H9 (cell line): ENCODE results near the gene ARSI. TPM values are rescaled to one million over a fixed set of nuclear protein-coding genes. Genes with fewer than 3 reads are reported as not detected.

Experiments used
- DNase-seq: peaks from one replicate; pipeline ENCODE4 v3.0.0-alpha.2; 2017
- H2AFZ ChIP-seq: one replicate; pipeline ENCODE4 v1.6.1; 2013; ENCODE audit warnings: mild to moderate bottlenecking, low read length, control low read depth, moderate library complexity
- H2AK5ac ChIP-seq: 2 replicates; pipeline ENCODE4 v1.6.1; 2013; ENCODE audit warnings: low read length, control low read depth, mixed read lengths; ENCODE audit not compliant: insufficient read length
- H2BK120ac ChIP-seq: one replicate; pipeline ENCODE4 v1.6.1; 2013; ENCODE audit warnings: low read depth, mild to moderate bottlenecking, low read length, control low read depth, inconsistent platforms; ENCODE audit not compliant: poor library complexity, severe bottlenecking
- H2BK12ac ChIP-seq: 2 replicates; pipeline ENCODE4 v1.6.1; 2013; ENCODE audit warnings: low read length, control low read depth, mixed read lengths, low read depth; ENCODE audit not compliant: insufficient read length
- H2BK15ac ChIP-seq: 2 replicates; pipeline ENCODE4 v1.6.1; 2013; ENCODE audit warnings: low read depth, low read length, control low read depth
- H2BK20ac ChIP-seq: one replicate; pipeline ENCODE4 v1.6.1; 2013; ENCODE audit warnings: low read depth, mild to moderate bottlenecking, low read length, control low read depth, inconsistent platforms; ENCODE audit not compliant: poor library complexity, severe bottlenecking
- H2BK5ac ChIP-seq: 2 replicates; pipeline ENCODE4 v1.6.1; 2013; ENCODE audit warnings: low read length, control low read depth, mixed read lengths; ENCODE audit not compliant: insufficient read length
- H3K14ac ChIP-seq: 2 replicates; pipeline ENCODE4 v1.6.1; 2013; ENCODE audit warnings: low read length, control low read depth; ENCODE audit not compliant: insufficient read depth
- H3K18ac ChIP-seq: 2 replicates; pipeline ENCODE4 v1.6.1; 2013; ENCODE audit warnings: low read depth, mild to moderate bottlenecking, mixed read lengths, low read length, control low read depth; ENCODE audit not compliant: insufficient read length
- H3K23ac ChIP-seq: 2 replicates; pipeline ENCODE4 v1.6.1; 2013; ENCODE audit warnings: low read length, control low read depth, mixed read lengths, low read depth; ENCODE audit not compliant: insufficient read length
- H3K23me2 ChIP-seq: 2 replicates; pipeline ENCODE4 v1.6.1; 2013; ENCODE audit warnings: low read depth, mild to moderate bottlenecking, mixed read lengths, low read length, control low read depth; ENCODE audit not compliant: insufficient read length, poor library complexity, severe bottlenecking
- H3K27ac ChIP-seq: 2 replicates; pipeline ENCODE4 v1.5.1; 2013; ENCODE audit warnings: low read length, control low read depth, mixed read lengths, low read depth; ENCODE audit not compliant: insufficient read length
- H3K27me3 ChIP-seq: 2 replicates; pipeline ENCODE4 v1.6.1; 2013; ENCODE audit warnings: low read length, control low read depth, inconsistent platforms; ENCODE audit not compliant: insufficient read depth
- H3K4ac ChIP-seq: 2 replicates; pipeline ENCODE4 v1.6.1; 2013; ENCODE audit warnings: low read depth, mild to moderate bottlenecking, control low read depth, inconsistent platforms, low read length, moderate library complexity
- H3K4me1 ChIP-seq: 2 replicates; pipeline ENCODE4 v1.6.1; 2013; ENCODE audit warnings: low read length, control low read depth, inconsistent platforms; ENCODE audit not compliant: insufficient read depth
- H3K4me2 ChIP-seq: 2 replicates; pipeline ENCODE4 v1.6.1; 2013; ENCODE audit warnings: low read length, control low read depth, mixed read lengths; ENCODE audit not compliant: insufficient read length, insufficient read depth
- H3K56ac ChIP-seq: 2 replicates; pipeline ENCODE4 v1.6.1; 2013; ENCODE audit warnings: low read depth, mild to moderate bottlenecking, mixed read lengths, low read length, control low read depth; ENCODE audit not compliant: insufficient read length
- H3K79me1 ChIP-seq: 2 replicates; pipeline ENCODE4 v1.6.1; 2013; ENCODE audit warnings: low read depth, mild to moderate bottlenecking, moderate library complexity, low read length, control low read depth, inconsistent platforms; ENCODE audit not compliant: insufficient read depth, poor library complexity, severe bottlenecking
- H3K79me2 ChIP-seq: 2 replicates; pipeline ENCODE4 v1.6.1; 2013; ENCODE audit warnings: low read length, control low read depth, inconsistent platforms; ENCODE audit not compliant: insufficient read depth
- H3K9ac ChIP-seq: 2 replicates; pipeline ENCODE4 v1.6.1; 2013; ENCODE audit warnings: low read length, control low read depth, mixed read lengths; ENCODE audit not compliant: insufficient read length; ENCODE audit errors: extremely low read depth
- H3K9me3 ChIP-seq: one replicate; pipeline ENCODE4 v1.6.1; 2013; ENCODE audit warnings: low read depth, low read length, inconsistent platforms; ENCODE audit not compliant: control insufficient read depth
- H3T11ph ChIP-seq: one replicate; pipeline ENCODE4 v1.6.1; 2013; ENCODE audit warnings: mild to moderate bottlenecking, low read length, control low read depth, inconsistent platforms
- H4K20me1 ChIP-seq: one replicate; pipeline ENCODE4 v1.6.1; 2013; ENCODE audit not compliant: control insufficient read depth, insufficient read length, insufficient read depth
- H4K5ac ChIP-seq: 2 replicates; pipeline ENCODE4 v1.6.1; 2013; ENCODE audit warnings: low read depth, mild to moderate bottlenecking, mixed read lengths, low read length, control low read depth; ENCODE audit not compliant: insufficient read length
- H4K8ac ChIP-seq: replicated peaks from 2 replicates; pipeline ENCODE4 v1.6.1; 2013; ENCODE audit warnings: low read length, control low read depth, mixed read lengths, low read depth; ENCODE audit not compliant: insufficient read length
- H4K91ac ChIP-seq: 2 replicates; pipeline ENCODE4 v1.6.1; 2013; ENCODE audit warnings: low read depth, mild to moderate bottlenecking, moderate library complexity, mixed read lengths, low read length, control low read depth; ENCODE audit not compliant: insufficient read length
- H3K27ac Mint-ChIP-seq, 3 experiments: 2 replicates in 2 of 3; 3 replicates in 1 of 3; pipeline ENCODE4 v1.8.0; 2020 to 2021; ENCODE audit warnings: mixed read lengths in 3 of 3, mild to moderate bottlenecking in 1 of 3, moderate library complexity in 1 of 3
- H3K27me3 Mint-ChIP-seq: 2 replicates; pipeline ENCODE4 v1.8.0; 2021; ENCODE audit warnings: low read depth, mild to moderate bottlenecking, moderate library complexity, mixed read lengths
- H3K36me3 Mint-ChIP-seq, 3 experiments: 2 replicates in 2 of 3; 3 replicates in 1 of 3; pipeline ENCODE4 v1.8.0; 2020 to 2021; ENCODE audit warnings: low read depth in 3 of 3, mixed read lengths in 3 of 3; ENCODE audit not compliant: insufficient read depth in 1 of 3
- H3K4me1 Mint-ChIP-seq, 2 experiments: 2 replicates each; pipeline ENCODE4 v1.8.0; 2020; ENCODE audit warnings: mixed read lengths in 2 of 2
- H3K4me3 Mint-ChIP-seq, 2 experiments: 2 replicates in 1 of 2; 3 replicates in 1 of 2; pipeline ENCODE4 v1.8.0; 2020 to 2021; ENCODE audit warnings: mild to moderate bottlenecking in 2 of 2, mixed read lengths in 2 of 2, moderate library complexity in 1 of 2
- H3K9me3 Mint-ChIP-seq, 2 experiments: 2 replicates in 1 of 2; 3 replicates in 1 of 2; pipeline ENCODE4 v1.8.0; 2020; ENCODE audit warnings: mild to moderate bottlenecking in 2 of 2, mixed read lengths in 2 of 2, moderate library complexity in 1 of 2
- CTCF ChIP-seq: fragments of 200-600 bp; sonication (generic); conservative IDR thresholded peaks from 3 replicates; pipeline ENCODE4 v1.8.0; 2021; ENCODE audit warnings: antibody characterized with exemption, mild to moderate bottlenecking
- WGBS: extraction: QIAGEN DNeasy Blood & Tissue Kit; methylation state at CpG from one replicate; pipeline ENCODE4 v1.1.7; 2013; ENCODE audit warnings: missing lambda C conversion rate, low lambda C conversion rate, mixed read lengths; ENCODE audit not compliant: insufficient read length; ENCODE audit errors: extremely low coverage; 5-methylcytosine and 5-hydroxymethylcytosine counted together
- total RNA-seq: library from RNA; stranded (reverse); gene quantifications from 2 replicates; pipeline ENCODE4 v1.2.1, GENCODE V29; 2021

Gene ARSI
- total RNA-seq, 1 experiment from 2014 or later = 1.7 TPM

- Mint-ChIP-seq H3K27me3 (no peaks in the 10 kb centered on the region; the same call in 1 of the 2 replicates), H3K9me3 (no peaks in the 10 kb centered on the region; a peak in 1 of 5 replicates), H3K4me3 (no peak overlapping the region; a peak in 1 of 5 replicates), H3K36me3 (no peaks in the 10 kb centered on the region), H3K4me1 (peaks cover 0 to 8% of the 10 kb centered on the region in 2 experiments; a peak in 2 of 4 replicates), H3K27ac (no peak overlapping the region; a peak in 1 of 7 replicates)
- Histone ChIP-seq H3K23me2 (no peaks in the 10 kb centered on the region), H3K27ac (no peak overlapping the region), H3K79me2 (no peaks in the 10 kb centered on the region), H3K23ac (no peak overlapping the region), H3K4ac (no peak overlapping the region), H3K9ac (no peak overlapping the region), H2BK20ac (no peak overlapping the region), H2AK5ac (no peak overlapping the region), H3K56ac (no peak overlapping the region), H3K27me3 (no peaks in the 10 kb centered on the region), H4K20me1 (no peaks in the 10 kb centered on the region), H2BK5ac (no peak overlapping the region), H3T11ph (no peak overlapping the region), H3K18ac (no peak overlapping the region), H3K4me2 (no peak overlapping the region), H3K79me1 (no peaks in the 10 kb centered on the region), H4K5ac (no peak overlapping the region), H2BK15ac (no peak overlapping the region), H2BK12ac (no peak overlapping the region), H2AFZ (no peak overlapping the region), H3K4me1 (no peaks in the 10 kb centered on the region), H4K8ac (no peak overlapping the region), H3K9me3 (no peaks in the 10 kb centered on the region), H3K14ac (no peak overlapping the region), H4K91ac (no peak overlapping the region), H2BK120ac (no peak overlapping the region)
- WGBS = no CpG with 5 or more reads among the region's 5 CpGs
- no peak for DNase-seq
- TF ChIP-seq CTCF = no peak
Observed at GRCh38 chr5:150342583-150342982, 39.9 kb upstream of the ARSI start.
